HG02970 (cell line): ENCODE results near the gene CFAP68.
"Not testable (repeated sequence)": the region's sequence is repeated elsewhere in the genome, so short reads cannot be mapped to it uniquely, and the experiment has no call there.

Experiments
- ATAC-seq: cut with Tn5 transposase; IDR thresholded peaks from one replicate; pipeline ENCODE4 v1.9.1; 2021; ENCODE audit warnings: mild to moderate bottlenecking, moderate library complexity, moderate number of reproducible peaks; ENCODE audit not compliant: unreplicated experiment, low FRiP score

Gene CFAP68

DNA sequence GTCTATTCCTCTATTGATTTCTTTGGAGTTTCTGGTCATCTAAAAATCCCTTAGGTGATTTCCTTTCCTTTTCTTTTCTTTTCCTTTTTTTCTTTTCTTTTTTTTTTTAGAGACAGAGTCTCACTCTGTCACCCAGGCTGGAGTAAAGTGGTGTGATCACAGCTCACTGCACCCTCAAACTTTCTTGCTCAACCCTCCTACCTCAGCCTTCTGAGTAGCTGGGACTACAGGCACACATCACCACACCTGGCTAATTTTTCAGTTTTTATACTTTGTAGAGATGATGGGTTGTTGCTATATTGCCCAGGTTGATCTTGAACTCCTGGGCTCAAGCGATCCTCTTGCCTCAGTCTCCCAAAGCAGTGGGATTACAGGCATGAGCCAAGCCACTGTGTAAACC, 37.4 kb downstream of the CFAP68 start:
- no peak for ATAC-seq

DNA sequence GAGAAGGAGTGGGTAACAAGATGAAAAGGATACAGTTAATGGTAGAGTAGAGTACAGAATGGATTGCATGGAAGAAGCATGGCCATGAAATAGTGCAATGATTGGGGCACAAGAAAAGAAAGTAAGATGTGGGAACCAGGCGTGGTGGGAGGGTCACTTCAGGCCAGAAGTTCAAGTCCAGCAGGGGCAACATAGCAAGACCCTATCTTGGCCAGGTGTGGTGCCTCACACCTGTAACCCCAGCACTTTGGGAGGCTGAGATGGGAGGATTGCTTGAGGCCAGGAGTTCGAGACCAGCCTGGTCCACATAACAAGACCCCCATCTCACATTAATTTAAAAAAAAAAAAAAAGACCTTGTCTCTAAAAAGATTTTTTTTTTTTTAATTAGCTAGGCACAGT, 38.0 kb downstream of the CFAP68 start:
- ATAC-seq = no peak

GRCh38 chr11:111917788-111918187, 38.4 kb downstream of the CFAP68 start:
- no peak for ATAC-seq

DNA sequence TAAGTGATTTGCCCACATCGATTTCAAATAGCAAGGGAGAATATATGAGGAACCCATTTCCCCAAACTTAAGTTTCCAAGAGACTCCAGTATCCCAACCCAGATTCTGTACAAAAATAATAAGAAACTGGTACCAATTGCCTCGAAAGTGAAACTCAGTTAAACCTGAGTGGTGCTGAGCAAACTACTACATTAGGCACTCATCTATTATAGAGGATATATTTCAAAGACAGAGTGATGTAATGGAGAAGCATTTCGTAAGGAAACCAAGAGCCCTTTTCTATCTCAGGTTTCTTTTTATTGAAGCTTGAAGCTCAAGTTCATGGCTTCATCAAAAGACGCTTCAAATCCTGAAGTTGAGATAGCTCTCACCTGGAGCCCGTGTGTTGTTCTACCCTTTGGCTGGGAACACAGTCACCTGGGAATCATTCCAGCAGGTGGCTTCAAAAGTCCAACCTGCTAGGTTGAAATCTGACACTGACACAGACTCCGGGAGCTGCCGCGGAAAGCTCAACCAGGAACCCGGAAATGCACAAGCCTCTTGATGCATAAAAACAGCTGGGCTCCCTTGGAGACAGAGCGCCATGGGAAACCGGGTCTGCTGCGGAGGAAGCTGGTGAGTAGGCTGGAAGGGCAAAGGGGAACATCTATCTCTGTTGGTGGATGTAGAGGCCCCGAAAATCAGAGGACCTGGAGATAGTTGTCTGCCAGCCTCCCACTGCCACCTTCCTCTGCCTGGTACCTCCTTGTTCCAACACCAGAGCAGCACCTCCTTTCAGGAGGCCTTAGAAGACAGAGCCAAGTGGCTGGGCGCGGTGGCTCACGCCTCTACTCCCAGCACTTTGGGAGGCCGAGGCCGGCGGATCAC, 39.3 kb downstream of the CFAP68 start, which contains the start of gene C11orf52:
Gene C11orf52 (plus strand): TSS at position 524 of the 867 bp plus-strand sequence. CDS start 60 bp downstream, at position 584.
- ATAC-seq = no peak

DNA sequence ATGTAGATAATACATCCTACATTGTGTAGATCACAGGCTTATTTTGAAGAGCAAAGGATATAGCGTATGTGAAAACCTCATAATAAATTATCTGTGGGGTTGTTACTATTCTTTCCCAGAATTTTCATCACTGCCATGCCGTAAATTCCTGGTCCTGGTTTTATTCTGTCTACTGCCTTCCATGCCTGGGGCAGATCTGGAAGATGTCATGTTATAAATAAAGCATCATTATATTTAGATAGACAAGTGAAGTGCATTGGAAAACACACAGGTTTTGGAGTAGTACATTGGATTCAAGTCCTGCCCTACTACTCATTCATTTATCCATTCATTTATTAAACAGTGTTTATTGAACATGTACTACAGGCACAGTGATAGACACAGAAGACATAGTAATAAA, 41.6 kb downstream of the CFAP68 start:
- ATAC-seq = no peak

GRCh38 chr11:111921541-111922230, 42.3 kb downstream of the CFAP68 start:
- ATAC-seq = no peak

- no peak for ATAC-seq
These were observed 43.5 kb downstream of the CFAP68 start for GRCh38 chr11:111922803-111923202.

- no peak for ATAC-seq
These were observed 44.0 kb downstream of the CFAP68 start for GRCh38 chr11:111923351-111923788.

DNA sequence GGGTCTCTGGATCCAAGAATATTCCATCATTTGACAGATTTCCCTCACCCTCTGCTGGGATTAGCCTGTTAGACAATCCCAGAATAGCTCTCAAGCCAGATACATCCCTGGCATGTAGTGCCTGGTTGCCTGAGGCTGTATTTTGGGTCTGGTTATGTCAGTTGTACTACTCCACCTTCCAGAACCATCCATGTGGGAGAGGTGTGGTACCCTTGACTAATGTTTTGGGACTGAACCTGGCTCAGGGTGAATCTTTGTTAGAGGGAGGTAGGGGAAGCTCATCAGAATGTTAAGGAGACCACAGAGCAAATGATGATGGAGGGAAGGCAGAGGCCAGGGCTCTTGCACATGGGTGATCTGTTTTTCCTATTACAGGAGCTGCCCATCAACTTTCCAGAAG, 44.6 kb downstream of the CFAP68 start:
- ATAC-seq = no peak

DNA sequence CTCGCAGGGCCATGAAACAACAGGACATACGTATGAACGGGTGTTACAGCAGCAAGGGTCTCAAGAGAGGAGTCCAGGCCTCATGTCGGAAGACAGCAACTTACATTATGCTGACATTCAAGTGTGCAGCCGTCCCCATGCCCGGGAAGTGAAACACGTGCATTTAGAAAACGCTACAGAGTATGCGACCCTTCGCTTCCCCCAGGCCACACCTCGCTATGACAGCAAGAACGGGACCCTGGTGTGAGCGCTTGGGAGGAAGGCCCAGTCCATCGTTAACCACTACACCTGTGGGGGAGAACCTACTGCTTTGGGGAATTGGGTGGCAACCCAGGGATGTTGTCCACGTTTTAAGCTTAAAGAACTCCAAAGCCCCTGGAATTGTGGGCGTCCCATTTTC, 46.6 kb downstream of the CFAP68 start:
- ATAC-seq = no peak

DNA sequence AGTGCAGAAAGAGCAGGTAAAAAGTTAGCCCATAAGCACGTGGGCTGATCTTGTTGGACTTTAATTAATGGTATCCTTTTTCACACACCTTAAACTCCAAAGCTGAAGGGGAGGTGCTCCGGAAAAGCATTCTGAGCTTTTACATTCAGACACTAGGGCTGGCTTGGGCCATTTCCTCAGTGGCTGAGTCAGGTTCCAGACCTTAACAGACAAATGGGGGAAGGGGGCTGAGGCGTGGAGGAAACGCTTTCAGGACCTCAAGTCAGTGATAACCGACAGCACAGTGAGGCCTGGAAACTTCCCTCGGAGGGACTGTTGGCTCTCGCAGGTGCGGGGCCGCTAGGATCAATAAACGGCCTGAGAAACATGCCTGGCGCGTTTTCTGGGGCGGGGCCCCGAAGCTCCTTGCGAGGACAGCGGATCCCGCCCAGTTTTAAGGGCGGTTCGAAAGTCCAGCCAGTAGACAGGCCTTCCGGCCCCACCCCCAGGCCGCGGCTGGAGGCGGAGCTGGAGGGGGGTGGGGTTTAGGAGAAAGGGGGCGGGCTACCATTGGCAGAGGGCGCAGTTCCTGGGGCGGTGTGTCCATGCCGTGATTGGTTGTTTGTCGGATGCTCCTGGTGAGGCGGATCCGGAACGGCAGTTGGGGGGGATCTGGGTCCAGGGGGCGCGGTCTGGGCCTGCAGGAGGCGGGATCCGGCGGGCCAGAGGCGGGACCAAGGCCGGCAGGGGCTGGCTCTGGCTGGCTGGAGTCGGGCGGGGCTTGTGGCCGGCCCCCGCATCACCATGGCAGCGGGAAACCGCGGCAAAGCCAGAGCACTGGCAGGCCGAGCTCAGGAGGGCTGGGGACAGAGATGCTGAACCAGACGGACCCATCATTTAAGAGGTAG, 47.4 kb downstream of the CFAP68 start:
- ATAC-seq = peak; percentile 92

- no peak for ATAC-seq
These were observed 51.1 kb downstream of the CFAP68 start for GRCh38 chr11:111930472-111930871.

- ATAC-seq = no peak
These were observed 53.2 kb downstream of the CFAP68 start for GRCh38 chr11:111932611-111932950.

DNA sequence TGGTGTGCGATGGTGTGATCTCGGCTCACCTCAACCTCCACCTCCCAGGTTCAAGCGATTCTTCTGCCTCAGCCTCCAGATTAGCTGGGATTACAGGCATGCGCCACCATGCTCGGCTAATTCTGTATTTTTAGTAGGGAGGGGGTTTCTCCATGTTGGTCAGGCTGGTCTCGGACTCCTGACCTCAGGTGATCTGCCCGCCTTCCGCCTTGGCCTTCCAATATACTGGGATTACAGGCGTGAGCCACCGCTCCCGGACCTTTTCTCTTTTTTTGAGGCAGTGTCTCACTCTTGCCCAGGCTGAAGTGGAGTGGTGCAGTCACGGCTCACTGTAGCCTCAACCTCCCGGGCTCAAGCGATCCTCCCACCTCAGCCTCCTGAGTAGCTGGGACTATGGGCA, 53.8 kb downstream of the CFAP68 start:
- not testable (repeated sequence) for ATAC-seq

- no peak for ATAC-seq
These were observed 54.5 kb downstream of the CFAP68 start for GRCh38 chr11:111933872-111934271.

- ATAC-seq = no peak
These were observed 55.0 kb downstream of the CFAP68 start for GRCh38 chr11:111934306-111934705.
